ENCODE data around the gene HMCN1. TPM values are rescaled to one million over a fixed set of nuclear protein-coding genes. Genes with fewer than 3 reads are reported as not detected.

HMCN1 gene
- total and polyA plus RNA-seq, 12 donors = 0.56 to 5.8 (median 2.7) TPM

DNA sequence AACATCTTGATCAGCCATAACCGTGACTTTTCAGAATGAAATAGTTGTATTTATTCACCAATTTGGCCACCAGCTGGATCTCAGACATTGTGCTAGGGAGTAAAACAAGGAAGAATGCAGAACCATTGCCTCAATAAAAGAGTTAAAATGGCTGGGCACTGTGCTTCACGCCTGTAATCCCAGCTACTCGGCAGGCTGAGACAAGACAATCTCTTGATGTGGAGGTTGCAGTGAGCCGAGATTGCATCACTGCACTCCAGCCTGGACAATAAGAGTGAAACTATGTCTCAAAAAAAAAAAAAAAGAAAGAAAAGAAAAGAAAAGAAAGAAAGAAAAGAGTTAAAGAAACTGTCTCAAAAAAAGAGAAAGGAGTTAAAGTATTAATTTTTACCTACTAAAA, 441.4 kb downstream of the HMCN1 start:
- H3K4me3 ChIP-seq = no peak overlapping the region
- intact Hi-C loops (cut with DNase I) = no loop called here
- no peak overlapping the region for H3K27ac ChIP-seq
- TF ChIP-seq POLR2A (IDR thresholded peaks at IDR 0.05) (no peak), CTCF (IDR thresholded peaks at IDR 0.05) (no peak)
- no peaks in the 10 kb centered on the region for H3K9me3 ChIP-seq (replicated peaks in 1 of 3)
- no peaks in the 10 kb centered on the region for H3K27me3 ChIP-seq
- H3K36me3 ChIP-seq (replicated peaks in 1 of 2) = no peaks in the 10 kb centered on the region
- no peaks in the 10 kb centered on the region for H3K4me1 ChIP-seq (replicated peaks in 1 of 2)
- 62 to 81% (median 69%) methylated on average over 4 of the region's 4 CpGs for WGBS, 4 donors
- DNase-seq = no peak

DNA sequence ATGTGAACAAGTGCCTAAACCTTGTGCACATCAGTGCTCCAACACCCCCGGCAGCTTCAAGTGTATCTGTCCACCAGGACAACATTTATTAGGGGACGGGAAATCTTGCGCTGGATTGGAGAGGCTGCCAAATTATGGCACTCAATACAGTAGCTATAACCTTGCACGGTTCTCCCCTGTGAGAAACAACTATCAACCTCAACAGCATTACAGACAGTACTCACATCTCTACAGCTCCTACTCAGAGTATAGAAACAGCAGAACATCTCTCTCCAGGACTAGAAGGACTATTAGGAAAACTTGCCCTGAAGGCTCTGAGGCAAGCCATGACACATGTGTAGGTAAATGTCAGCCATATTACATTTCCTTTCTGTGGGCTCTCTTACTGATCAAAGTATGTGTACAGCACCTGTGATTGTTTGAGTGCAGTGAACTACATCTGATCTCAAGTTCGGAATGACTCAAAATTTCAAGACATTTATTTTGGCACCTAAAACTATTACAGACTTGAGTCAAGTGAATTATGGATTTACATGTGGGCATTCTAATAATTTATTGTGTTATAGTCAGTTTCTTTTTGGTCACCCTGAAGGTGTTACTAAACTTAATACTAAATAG, 444.3 kb downstream of the HMCN1 start:
- intact Hi-C loops (cut with DNase I) = no loop called here
- TF ChIP-seq CTCF (IDR thresholded peaks at IDR 0.05) = no peak
- no peak for TF ChIP-seq POLR2A (IDR thresholded peaks at IDR 0.05)
- H3K27me3 ChIP-seq = no peaks in the 10 kb centered on the region
- no peak overlapping the region for H3K27ac ChIP-seq
- WGBS, 4 donors = 79 to 92% (median 85%) methylated on average over 5 of the region's 5 CpGs
- no peaks in the 10 kb centered on the region for H3K9me3 ChIP-seq (replicated peaks in 1 of 3)
- no peak overlapping the region for H3K4me3 ChIP-seq
- H3K36me3 ChIP-seq (replicated peaks in 1 of 2) = no peaks in the 10 kb centered on the region
- no peaks in the 10 kb centered on the region for H3K4me1 ChIP-seq (replicated peaks in 1 of 2)
- no peak for DNase-seq

- DNase-seq = no peak
- Histone ChIP-seq H3K4me1 (replicated peaks in 1 of 2) (no peaks in the 10 kb centered on the region), H3K4me3 (no peak overlapping the region), H3K27me3 (no peaks in the 10 kb centered on the region), H3K27ac (no peak overlapping the region), H3K9me3 (replicated peaks in 1 of 3) (no peaks in the 10 kb centered on the region), H3K36me3 (replicated peaks in 1 of 2) (no peaks in the 10 kb centered on the region)
- 66 to 74% (median 67%) methylated on average over 3 of the region's 3 CpGs for WGBS, 4 donors
- intact Hi-C loops (cut with DNase I) = no loop called here
- TF ChIP-seq CTCF (IDR thresholded peaks at IDR 0.05) = no peak
- TF ChIP-seq POLR2A (IDR thresholded peaks at IDR 0.05) = no peak
Measured at GRCh38 chr1:186179231-186179630, 445.0 kb downstream of the HMCN1 start.

- Histone ChIP-seq H3K36me3 (replicated peaks in 1 of 2) (no peaks in the 10 kb centered on the region), H3K27ac (no peak overlapping the region), H3K27me3 (no peaks in the 10 kb centered on the region), H3K4me1 (replicated peaks in 1 of 2) (no peaks in the 10 kb centered on the region), H3K9me3 (replicated peaks in 1 of 3) (no peaks in the 10 kb centered on the region), H3K4me3 (no peak overlapping the region)
- TF ChIP-seq CTCF (IDR thresholded peaks at IDR 0.05) (no peak), POLR2A (IDR thresholded peaks at IDR 0.05) (no peak)
- DNase-seq = no peak
- intact Hi-C loops (cut with DNase I) = no loop called here
- WGBS, 4 donors = 71 to 83% (median 75%) methylated on average over 1 of the region's 1 CpG
Measured at GRCh38 chr1:186183219-186183618, 449.0 kb downstream of the HMCN1 start.

All from adrenal gland (tissue), 12 donors.